Measurements from ENCODE around the gene TIFAB. TPM values are rescaled to one million over a fixed set of nuclear protein-coding genes. Genes with fewer than 3 reads are reported as not detected.

Gene TIFAB
- total RNA-seq, 1 donor from 2014 or later, result not detected

GRCh38 chr5:135398855-135399793, 53.0 kb downstream of the TIFAB start, which contains the start of gene MACROH2A1:
MACROH2A1 (minus strand) TSS chr5:135399231; CDS start chr5:135389093, 10,138 bp downstream.
- Mint-ChIP-seq H3K9me3 (ENCODE audit: unreplicated experiment) (no peaks in the 10 kb centered on the region), H3K27me3 (ENCODE audit: unreplicated experiment) (peaks cover 10% of the 10 kb centered on the region), H3K4me3 (ENCODE audit: unreplicated experiment) (peak within 1 kb of the TSS; percentile 97), H3K4me1 (ENCODE audit: unreplicated experiment) (peaks cover 26% of the 10 kb centered on the region), H3K36me3 (ENCODE audit: low read depth, unreplicated experiment) (peaks cover 5% of the 10 kb centered on the region), H3K27ac (ENCODE audit: unreplicated experiment) (peak within 1 kb of the TSS; percentile 81)
- DNase-seq (ENCODE audit: low spot score), result peak; percentile 88
- TF ChIP-seq, protein P1, sequence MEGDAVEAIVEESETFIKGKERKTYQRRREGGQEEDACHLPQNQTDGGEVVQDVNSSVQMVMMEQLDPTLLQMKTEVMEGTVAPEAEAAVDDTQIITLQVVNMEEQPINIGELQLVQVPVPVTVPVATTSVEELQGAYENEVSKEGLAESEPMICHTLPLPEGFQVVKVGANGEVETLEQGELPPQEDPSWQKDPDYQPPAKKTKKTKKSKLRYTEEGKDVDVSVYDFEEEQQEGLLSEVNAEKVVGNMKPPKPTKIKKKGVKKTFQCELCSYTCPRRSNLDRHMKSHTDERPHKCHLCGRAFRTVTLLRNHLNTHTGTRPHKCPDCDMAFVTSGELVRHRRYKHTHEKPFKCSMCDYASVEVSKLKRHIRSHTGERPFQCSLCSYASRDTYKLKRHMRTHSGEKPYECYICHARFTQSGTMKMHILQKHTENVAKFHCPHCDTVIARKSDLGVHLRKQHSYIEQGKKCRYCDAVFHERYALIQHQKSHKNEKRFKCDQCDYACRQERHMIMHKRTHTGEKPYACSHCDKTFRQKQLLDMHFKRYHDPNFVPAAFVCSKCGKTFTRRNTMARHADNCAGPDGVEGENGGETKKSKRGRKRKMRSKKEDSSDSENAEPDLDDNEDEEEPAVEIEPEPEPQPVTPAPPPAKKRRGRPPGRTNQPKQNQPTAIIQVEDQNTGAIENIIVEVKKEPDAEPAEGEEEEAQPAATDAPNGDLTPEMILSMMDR (IDR thresholded peaks at IDR 0.05; ENCODE audit: unreplicated experiment), result no peak

DNA sequence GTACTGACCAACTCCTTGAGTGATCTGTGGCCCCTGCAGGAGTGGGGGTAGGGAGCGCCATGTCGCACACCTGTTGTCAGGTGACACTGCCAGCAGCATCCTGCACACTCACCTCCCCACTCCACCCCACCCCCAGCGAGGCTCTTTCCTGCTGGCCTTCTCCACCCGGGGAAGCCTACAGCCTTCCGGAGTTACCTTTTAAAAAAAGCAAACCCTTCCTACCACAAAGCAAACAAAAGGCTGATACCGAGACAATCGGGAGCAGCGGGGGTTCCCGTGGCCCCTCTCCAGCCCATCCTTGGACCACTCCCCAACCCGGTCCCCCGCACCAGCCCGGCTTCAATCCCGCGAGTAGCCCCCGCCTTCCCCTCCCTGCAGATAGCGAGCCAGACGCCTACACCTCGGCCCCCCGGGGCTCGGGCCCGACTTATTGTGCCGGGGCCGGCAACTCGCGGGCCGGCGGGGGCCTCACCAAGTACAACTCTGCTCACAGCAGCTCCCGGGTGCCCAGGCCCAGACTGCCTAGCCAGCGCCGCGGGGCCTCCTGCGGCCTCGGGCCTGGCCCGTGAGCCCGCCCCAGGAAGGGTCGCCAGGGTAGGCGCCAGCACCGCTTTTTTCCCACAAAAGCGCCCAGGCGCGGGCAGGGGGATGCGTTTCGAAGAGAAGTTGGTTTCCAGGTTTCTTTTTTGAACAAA, 53.8 kb downstream of the TIFAB start:
- peak; percentile 48 for DNase-seq (ENCODE audit: low spot score)
- TF ChIP-seq, protein P1 (IDR thresholded peaks at IDR 0.05; ENCODE audit: unreplicated experiment), result no peak
- peaks cover 5% of the 10 kb centered on the region for H3K36me3 Mint-ChIP-seq (ENCODE audit: low read depth, unreplicated experiment)
- peaks cover 10% of the 10 kb centered on the region for H3K27me3 Mint-ChIP-seq (ENCODE audit: unreplicated experiment)
- H3K9me3 Mint-ChIP-seq (ENCODE audit: unreplicated experiment), result no peaks in the 10 kb centered on the region
- H3K27ac Mint-ChIP-seq (ENCODE audit: unreplicated experiment), result peak overlapping the region; percentile 65
- H3K4me1 Mint-ChIP-seq (ENCODE audit: unreplicated experiment), result peaks cover 26% of the 10 kb centered on the region
- H3K4me3 Mint-ChIP-seq (ENCODE audit: unreplicated experiment), result peak overlapping the region; percentile 90

Other genes with a start within 250 kb of the TIFAB start
- gene MACROH2A1, start 53.1 kb downstream of the TIFAB start, total RNA-seq (ENCODE audit: unreplicated experiment), result 181 TPM
- gene DCANP1, start 5.0 kb downstream of the TIFAB start, total RNA-seq (ENCODE audit: unreplicated experiment), result not detected
- gene NEUROG1, start 83.6 kb upstream of the TIFAB start, total RNA-seq (ENCODE audit: unreplicated experiment), result not detected
- gene CXCL14, start 126.6 kb upstream of the TIFAB start, total RNA-seq (ENCODE audit: unreplicated experiment), result 0.13 TPM

Measured in endothelial cell (in vitro differentiated cells).